H1 (cell line): ENCODE results near the gene PTPRF.

Source experiments
- CTBP2 ChIP-seq: IDR thresholded peaks from 2 replicates; pipeline ENCODE4 v1.7.0; 2011; ENCODE audit warnings: borderline replicate concordance, mild to moderate bottlenecking, moderate library complexity, mixed read lengths, low read length; ENCODE audit not compliant: insufficient read depth, insufficient read length
- EP300 ChIP-seq, 2 experiments: IDR thresholded peaks; 1 replicate in 1 of 2; 2 replicates in 1 of 2; pipeline ENCODE4 v1.6.1; 2011 to 2012; ENCODE audit warnings: low read depth in 2 of 2, low read length in 2 of 2, mild to moderate bottlenecking in 2 of 2, borderline replicate concordance in 1 of 2, inconsistent platforms in 1 of 2, moderate library complexity in 1 of 2
- EZH2 ChIP-seq: fragments of 200-600 bp; sonication (generic); IDR thresholded peaks from 2 replicates; pipeline ENCODE4 v1.7.1; 2012; ENCODE audit warnings: low read depth, mild to moderate bottlenecking, moderate library complexity, low read length, inconsistent platforms; ENCODE audit not compliant: severe bottlenecking
- FOSL1 ChIP-seq: IDR thresholded peaks from 2 replicates; pipeline ENCODE4 v1.6.1; 2011; ENCODE audit warnings: mild to moderate bottlenecking, low read depth, low read length, moderate library complexity; ENCODE audit not compliant: insufficient read depth
- PHF8 ChIP-seq: fragments of 200-600 bp; sonication (generic); conservative IDR thresholded peaks from 2 replicates; pipeline ENCODE4 v1.7.1; 2012; ENCODE audit warnings: low read depth, mild to moderate bottlenecking, inconsistent platforms, low read length, moderate library complexity
- POLR2A ChIP-seq, 2 experiments: IDR thresholded peaks; 1 replicate in 1 of 2; 2 replicates in 1 of 2; pipeline ENCODE4 v1.6.1; 2011; ENCODE audit warnings: low read depth in 2 of 2, low read length in 2 of 2, mild to moderate bottlenecking in 2 of 2; ENCODE audit errors: control extremely low read depth in 1 of 2
- POLR2AphosphoS5 ChIP-seq: IDR thresholded peaks from 2 replicates; pipeline ENCODE4 v1.6.1; 2011; ENCODE audit warnings: low read depth, low read length
- POU5F1 ChIP-seq: IDR thresholded peaks from 2 replicates; pipeline ENCODE4 v1.6.1; 2011; ENCODE audit warnings: low read depth, mild to moderate bottlenecking, low read length, moderate library complexity
- SIRT6 ChIP-seq: IDR thresholded peaks from one replicate; pipeline ENCODE4 v1.7.1; 2012; ENCODE audit warnings: low read length, inconsistent platforms
- SRF ChIP-seq: IDR thresholded peaks from 2 replicates; pipeline ENCODE4 v1.6.1; 2011; ENCODE audit warnings: mild to moderate bottlenecking, low read depth, low read length, moderate library complexity
- TF ChIP-seq, protein P1 (sequence below), 3 experiments: IDR thresholded peaks; 1 replicate in 2 of 3; 2 replicates in 1 of 3; pipeline versions ENCODE4 v1.5.1 to v1.6.1; 2011; ENCODE audit warnings: low read length in 3 of 3, mild to moderate bottlenecking in 3 of 3, inconsistent platforms in 2 of 3, low read depth in 1 of 3, moderate library complexity in 1 of 3; ENCODE audit not compliant: insufficient read depth in 1 of 3; ENCODE audit errors: control extremely low read depth in 1 of 3

DNA sequence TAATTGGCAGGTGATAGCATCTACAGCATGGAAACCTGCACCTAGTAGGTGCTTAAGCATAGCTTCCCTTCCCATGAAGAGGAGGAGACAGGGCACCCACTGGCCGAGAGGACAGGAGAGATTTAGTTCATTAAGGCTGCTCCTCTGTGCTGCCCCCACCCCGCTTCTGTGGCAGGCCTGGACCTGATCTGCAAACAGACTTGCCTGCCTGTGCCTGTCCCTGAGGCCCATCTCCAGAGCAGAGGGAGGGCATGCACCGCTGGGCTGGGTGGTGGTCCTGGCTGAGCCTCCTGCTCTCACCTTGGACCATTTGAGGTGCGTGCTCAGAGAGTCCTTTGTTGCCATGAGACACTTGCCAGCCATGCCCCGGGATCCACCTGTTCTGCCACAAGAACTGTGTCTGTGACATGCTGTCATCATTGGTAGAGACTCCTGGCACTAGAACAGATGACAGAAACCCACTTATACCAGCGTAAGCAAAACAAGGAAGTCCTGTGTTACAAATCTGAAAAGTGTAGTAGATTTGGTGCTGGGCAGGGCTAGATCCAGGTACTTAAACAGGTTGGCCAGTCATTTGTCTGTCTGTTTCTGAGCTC is 55.6 kb downstream of the PTPRF start:
- TF ChIP-seq, protein P1, sequence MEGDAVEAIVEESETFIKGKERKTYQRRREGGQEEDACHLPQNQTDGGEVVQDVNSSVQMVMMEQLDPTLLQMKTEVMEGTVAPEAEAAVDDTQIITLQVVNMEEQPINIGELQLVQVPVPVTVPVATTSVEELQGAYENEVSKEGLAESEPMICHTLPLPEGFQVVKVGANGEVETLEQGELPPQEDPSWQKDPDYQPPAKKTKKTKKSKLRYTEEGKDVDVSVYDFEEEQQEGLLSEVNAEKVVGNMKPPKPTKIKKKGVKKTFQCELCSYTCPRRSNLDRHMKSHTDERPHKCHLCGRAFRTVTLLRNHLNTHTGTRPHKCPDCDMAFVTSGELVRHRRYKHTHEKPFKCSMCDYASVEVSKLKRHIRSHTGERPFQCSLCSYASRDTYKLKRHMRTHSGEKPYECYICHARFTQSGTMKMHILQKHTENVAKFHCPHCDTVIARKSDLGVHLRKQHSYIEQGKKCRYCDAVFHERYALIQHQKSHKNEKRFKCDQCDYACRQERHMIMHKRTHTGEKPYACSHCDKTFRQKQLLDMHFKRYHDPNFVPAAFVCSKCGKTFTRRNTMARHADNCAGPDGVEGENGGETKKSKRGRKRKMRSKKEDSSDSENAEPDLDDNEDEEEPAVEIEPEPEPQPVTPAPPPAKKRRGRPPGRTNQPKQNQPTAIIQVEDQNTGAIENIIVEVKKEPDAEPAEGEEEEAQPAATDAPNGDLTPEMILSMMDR (IDR thresholded peaks at IDR 0.05; ENCODE audit: control extremely low read depth in 1 of 3, insufficient read depth in 1 of 3, low read depth in 1 of 3, low read length in 3 of 3): no peak
- no peak for TF ChIP-seq PHF8
- no peak for TF ChIP-seq POLR2AphosphoS5
- TF ChIP-seq POU5F1: no peak
- TF ChIP-seq SRF: no peak
- TF ChIP-seq POLR2A (IDR thresholded peaks at IDR 0.05; ENCODE audit: control extremely low read depth in 1 of 2, low read depth in 2 of 2, low read length in 2 of 2): no peak
- TF ChIP-seq EZH2: no peak
- TF ChIP-seq FOSL1: no peak
- TF ChIP-seq EP300 (IDR thresholded peaks at IDR 0.05; ENCODE audit: borderline replicate concordance in 1 of 2, low read depth in 2 of 2, low read length in 2 of 2): no peak
- no peak for TF ChIP-seq CTBP2
- TF ChIP-seq SIRT6: no peak
